HepG2 (cell line): ENCODE data around the gene RNFT2. TPM values are rescaled to one million over a fixed set of nuclear protein-coding genes. Genes with fewer than 3 reads are reported as not detected.

Source experiments
- ATAC-seq: fragments of 200-7000 bp; cut with Tn5 transposase; 3 replicates; pipeline ENCODE4 v1.9.1; 2020; ENCODE audit warnings: mild to moderate bottlenecking, moderate library complexity
- BruUV-seq: library from RNA; stranded (reverse); fragments of 400-500 nt; replicated peaks from 2 replicates; lab custom pipeline; 2021; lab: Mats Ljungman, UMichigan
- CTCF ChIA-PET: fragments of 300-600 bp; formaldehyde crosslinking; extraction: SDS; loops from one replicate; lab custom pipeline; 2021; ENCODE audit warnings: low total read pairs, inconsistent platforms, low intra/inter-chr PET ratio; lab: Yijun Ruan, JAX
- POLR2A ChIA-PET: fragments of 350-600 bp; sonication (Branson Sonifier 250); formaldehyde crosslinking; loops from one replicate; lab custom pipeline; 2020; ENCODE audit warnings: antibody characterized with exemption, inconsistent platforms; lab: Yijun Ruan, JAX
- DNase-seq: peaks from one replicate; pipeline ENCODE4 v3.0.0-alpha.2; 2015; ENCODE audit warnings: low spot score
- FAIRE-seq: peaks from 3 replicates; lab custom pipeline; 2011; peaks lifted over from hg19 to GRCh38; lab: Jason Lieb, UNC
- H2AFZ ChIP-seq: one replicate; pipeline ENCODE4 v1.6.1; 2011; ENCODE audit warnings: low read length, inconsistent platforms
- H3K27ac ChIP-seq: fragments of 300-600 bp; 3 replicates; pipeline ENCODE4 v1.8.0; 2011; ENCODE audit warnings: mixed run types, mild to moderate bottlenecking, mixed read lengths, low read length, inconsistent platforms; ENCODE audit not compliant: insufficient read depth; ENCODE audit errors: extremely low read length
- H3K27me3 ChIP-seq, 2 experiments: fragments of 200-600 bp in 1 of 2; 2 replicates in 1 of 2; 3 replicates in 1 of 2; pipeline versions ENCODE4 v1.6.0 to v1.8.0; 2011; ENCODE audit warnings: low read length in 2 of 2, mild to moderate bottlenecking in 2 of 2, moderate library complexity in 2 of 2, inconsistent platforms in 1 of 2; ENCODE audit not compliant: insufficient read depth in 2 of 2, control insufficient read depth in 1 of 2
- H3K36me3 ChIP-seq, 2 experiments: fragments of 200-600 bp in 1 of 2; replicated peaks in 1 of 2; 2 replicates in 1 of 2; 3 replicates in 1 of 2; pipeline versions ENCODE4 v1.5.1 to v1.8.0; 2011; ENCODE audit warnings: low read length in 2 of 2, inconsistent platforms in 1 of 2; ENCODE audit not compliant: insufficient read depth in 2 of 2, control insufficient read depth in 1 of 2
- H3K4me1 ChIP-seq: 2 replicates; pipeline ENCODE4 v1.5.1; 2012; ENCODE audit warnings: low read length, inconsistent platforms; ENCODE audit not compliant: insufficient read depth
- H3K4me2 ChIP-seq: 2 replicates; pipeline ENCODE4 v1.6.0; 2011; ENCODE audit warnings: low read depth, low read length, inconsistent platforms
- H3K4me3 ChIP-seq, 3 experiments: fragments of 200-600 bp in 1 of 3; sonication (generic), shearing (Covaris generic) in 1 of 3; replicated peaks in 1 of 3; 2 replicates each; pipeline ENCODE4 v1.5.1; 2011 to 2016; ENCODE audit warnings: low read length in 3 of 3, inconsistent platforms in 2 of 3, low read depth in 2 of 3, mild to moderate bottlenecking in 2 of 3, control low read depth in 1 of 3, mixed read lengths in 1 of 3; ENCODE audit not compliant: insufficient read depth in 1 of 3
- H3K79me2 ChIP-seq: one replicate; pipeline ENCODE4 v1.6.1; 2011; ENCODE audit warnings: low read length, inconsistent platforms; ENCODE audit not compliant: insufficient read depth
- H3K9ac ChIP-seq: 2 replicates; pipeline ENCODE4 v1.6.0; 2011; ENCODE audit warnings: mild to moderate bottlenecking, low read depth, low read length, inconsistent platforms; ENCODE audit not compliant: insufficient read depth
- H3K9me3 ChIP-seq: 2 replicates; pipeline ENCODE4 v1.5.1; 2012; ENCODE audit warnings: mild to moderate bottlenecking, low read length
- H4K20me1 ChIP-seq: 2 replicates; pipeline ENCODE4 v1.6.0; 2011; ENCODE audit warnings: inconsistent platforms, mild to moderate bottlenecking, low read length, moderate library complexity; ENCODE audit not compliant: insufficient read depth
- CHD2 ChIP-seq: IDR thresholded peaks from 2 replicates; pipeline ENCODE4 v1.6.1; 2011; ENCODE audit warnings: low read depth, low read length, improper control_type of control experiment
- EED ChIP-seq: sonication (generic); formaldehyde crosslinking; IDR thresholded peaks from 2 replicates; pipeline ENCODE4 v1.5.0; 2020; ENCODE audit warnings: mild to moderate bottlenecking, missing genetic modification reagents
- HOXD1 ChIP-seq: sonication (generic); formaldehyde crosslinking; IDR thresholded peaks from 2 replicates; pipeline ENCODE4 v1.5.0; 2020; ENCODE audit warnings: missing genetic modification reagents
- JUND ChIP-seq: sonication (generic); formaldehyde crosslinking; IDR thresholded peaks from 2 replicates; pipeline ENCODE4 v1.8.0; 2022; ENCODE audit warnings: mild to moderate bottlenecking, missing genetic modification reagents
- MIXL1 ChIP-seq: IDR thresholded peaks from 2 replicates; pipeline ENCODE4 v1.6.1; 2016
- ZNF337 ChIP-seq: sonication (generic); formaldehyde crosslinking; IDR thresholded peaks from 2 replicates; pipeline ENCODE4 v1.5.1; 2020; ENCODE audit warnings: missing genetic modification reagents, low read depth, mild to moderate bottlenecking, borderline replicate concordance
- WGBS: methylation state at CpG from one replicate; pipeline ENCODE4 v1.1.6; 2017; ENCODE audit warnings: low lambda C conversion rate; 5-methylcytosine and 5-hydroxymethylcytosine counted together
- in situ Hi-C: cut with HindIII; loops from 2 replicates; pipeline ENCODE4 v1.10.0; 2017; ENCODE audit warnings: low pct_unique_long_range_greater_than_20kb; ENCODE audit not compliant: extremely low pct_ligation_motif_present
- intact Hi-C: fragments of 100-400 bp; cut with micrococcal nuclease; formaldehyde crosslinking; loops from one replicate; pipeline ENCODE4 v1.10.0; 2022; ENCODE audit not compliant: unreplicated experiment
- polyA plus RNA-seq, 8 experiments: library from polyadenylated mRNA; depleted of rRNA in 3 of 8; stranded (reverse) in 7 of 8; unstranded in 1 of 8; fragments of >200 nt; fragmentation: Illumina TruSeq in 4 of 8; extraction: Trizol in 4 of 8; gene quantifications; 2 replicates each; pipeline versions ENCODE4 v1.2.1 to v1.2.3, GENCODE V29; 2011 to 2016; ENCODE audit warnings: low read depth in 4 of 8, missing spikeins in 1 of 8, mixed read lengths in 1 of 8; ENCODE audit not compliant: insufficient read depth in 1 of 8
- total RNA-seq, 5 experiments: library from RNA; depleted of rRNA; stranded (reverse); fragments of >200 nt; fragmentation: Illumina TruSeq; extraction: Trizol; gene quantifications; 2 replicates each; pipeline ENCODE4 v1.2.3, GENCODE V29; 2016; ENCODE audit warnings: low read depth in 1 of 5
- TF ChIP-seq, protein P1 (sequence below): sonication (generic); formaldehyde crosslinking; IDR thresholded peaks from 2 replicates; pipeline ENCODE4 v1.5.1; 2020; ENCODE audit warnings: missing genetic modification reagents, mild to moderate bottlenecking, borderline replicate concordance
- TF ChIP-seq, protein P2 (sequence below): sonication (generic); formaldehyde crosslinking; IDR thresholded peaks from 2 replicates; pipeline ENCODE4 v1.9.0; 2021; ENCODE audit warnings: missing genetic modification reagents, borderline replicate concordance
- TF ChIP-seq, protein P3 (sequence below), 2 experiments: fragments of 450-650 bp in 1 of 2; sonication (generic) in 1 of 2; formaldehyde crosslinking; IDR thresholded peaks; 2 replicates each; pipeline versions ENCODE4 v1.5.0 to v1.8.0; 2020 to 2022; ENCODE audit warnings: mild to moderate bottlenecking in 1 of 2, missing genetic modification reagents in 1 of 2
- TF ChIP-seq, protein P4 (sequence below): IDR thresholded peaks from 2 replicates; pipeline ENCODE4 v1.6.1; 2016; ENCODE audit warnings: low read depth, missing genetic modification reagents, missing compliant biosample characterization
- TF ChIP-seq, protein P5 (sequence below): sonication (generic); formaldehyde crosslinking; IDR thresholded peaks from 2 replicates; pipeline ENCODE4 v1.4.0; 2020; ENCODE audit warnings: mild to moderate bottlenecking, missing genetic modification reagents

RNFT2 gene
- total and polyA plus RNA-seq, 2 of the 13 experiments (the other 11 are each of a cell fraction or from before 2014, with no cell fraction given), result 3.3 to 8.3 TPM

DNA sequence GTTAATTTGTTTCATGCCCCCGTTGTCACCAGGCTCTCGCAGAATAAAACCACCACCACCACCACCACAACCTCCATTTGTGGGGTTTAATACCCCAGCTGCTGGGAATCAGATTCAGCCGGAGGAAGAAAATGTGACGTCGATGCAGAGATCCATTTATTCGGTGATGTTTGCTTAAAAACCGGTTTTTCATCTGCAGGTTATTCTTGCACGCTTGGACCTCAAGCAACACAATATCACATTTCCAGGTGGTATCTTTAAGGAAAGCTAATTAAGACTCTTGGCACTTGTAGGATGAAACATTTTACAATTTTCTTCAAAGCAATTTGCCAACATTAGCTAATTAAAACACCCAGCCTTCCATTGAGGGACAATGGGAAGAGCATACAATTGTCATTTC, 40.0 kb upstream of the RNFT2 start:
- DNase-seq, result no peak
- Histone ChIP-seq H3K27me3 (peaks cover 3 to 22% of the 10 kb centered on the region in 2 experiments; a peak in 4 of 5 replicates), H3K4me3 (no peak overlapping the region), H3K79me2 (no peaks in the 10 kb centered on the region), H3K4me1 (peaks cover 10% of the 10 kb centered on the region), H4K20me1 (no peaks in the 10 kb centered on the region), H3K4me2 (no peak overlapping the region), H3K36me3 (no peaks in the 10 kb centered on the region), H3K9me3 (no peaks in the 10 kb centered on the region), H2AFZ (no peak overlapping the region), H3K27ac (no peak overlapping the region), H3K9ac (no peak overlapping the region)
- no peak for FAIRE-seq
- POLR2A ChIA-PET, result no interaction called here
- CTCF ChIA-PET, result no interaction called here
- no TSS peak for BruUV-seq
- in situ Hi-C loops, result no loop called here
- ATAC-seq, result no peak
- intact Hi-C loops, result loop anchor here (10.0 kb wide), 1 partner anchor 703 kb away; no protein-coding TSS in a partner anchor
- 88% methylated on average over 8 of the region's 8 CpGs for WGBS
- TF ChIP-seq MIXL1 (CRISPR knock-in tag) (no peak), JUND (CRISPR knock-in tag) (no peak), EED (CRISPR knock-in tag) (no peak), CHD2 (no peak), HOXD1 (CRISPR knock-in tag) (no peak), ZNF337 (CRISPR knock-in tag) (no peak)
- TF ChIP-seq, protein P1, sequence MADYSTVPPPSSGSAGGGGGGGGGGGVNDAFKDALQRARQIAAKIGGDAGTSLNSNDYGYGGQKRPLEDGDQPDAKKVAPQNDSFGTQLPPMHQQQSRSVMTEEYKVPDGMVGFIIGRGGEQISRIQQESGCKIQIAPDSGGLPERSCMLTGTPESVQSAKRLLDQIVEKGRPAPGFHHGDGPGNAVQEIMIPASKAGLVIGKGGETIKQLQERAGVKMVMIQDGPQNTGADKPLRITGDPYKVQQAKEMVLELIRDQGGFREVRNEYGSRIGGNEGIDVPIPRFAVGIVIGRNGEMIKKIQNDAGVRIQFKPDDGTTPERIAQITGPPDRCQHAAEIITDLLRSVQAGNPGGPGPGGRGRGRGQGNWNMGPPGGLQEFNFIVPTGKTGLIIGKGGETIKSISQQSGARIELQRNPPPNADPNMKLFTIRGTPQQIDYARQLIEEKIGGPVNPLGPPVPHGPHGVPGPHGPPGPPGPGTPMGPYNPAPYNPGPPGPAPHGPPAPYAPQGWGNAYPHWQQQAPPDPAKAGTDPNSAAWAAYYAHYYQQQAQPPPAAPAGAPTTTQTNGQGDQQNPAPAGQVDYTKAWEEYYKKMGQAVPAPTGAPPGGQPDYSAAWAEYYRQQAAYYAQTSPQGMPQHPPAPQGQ, result no peak
- TF ChIP-seq, protein P2, sequence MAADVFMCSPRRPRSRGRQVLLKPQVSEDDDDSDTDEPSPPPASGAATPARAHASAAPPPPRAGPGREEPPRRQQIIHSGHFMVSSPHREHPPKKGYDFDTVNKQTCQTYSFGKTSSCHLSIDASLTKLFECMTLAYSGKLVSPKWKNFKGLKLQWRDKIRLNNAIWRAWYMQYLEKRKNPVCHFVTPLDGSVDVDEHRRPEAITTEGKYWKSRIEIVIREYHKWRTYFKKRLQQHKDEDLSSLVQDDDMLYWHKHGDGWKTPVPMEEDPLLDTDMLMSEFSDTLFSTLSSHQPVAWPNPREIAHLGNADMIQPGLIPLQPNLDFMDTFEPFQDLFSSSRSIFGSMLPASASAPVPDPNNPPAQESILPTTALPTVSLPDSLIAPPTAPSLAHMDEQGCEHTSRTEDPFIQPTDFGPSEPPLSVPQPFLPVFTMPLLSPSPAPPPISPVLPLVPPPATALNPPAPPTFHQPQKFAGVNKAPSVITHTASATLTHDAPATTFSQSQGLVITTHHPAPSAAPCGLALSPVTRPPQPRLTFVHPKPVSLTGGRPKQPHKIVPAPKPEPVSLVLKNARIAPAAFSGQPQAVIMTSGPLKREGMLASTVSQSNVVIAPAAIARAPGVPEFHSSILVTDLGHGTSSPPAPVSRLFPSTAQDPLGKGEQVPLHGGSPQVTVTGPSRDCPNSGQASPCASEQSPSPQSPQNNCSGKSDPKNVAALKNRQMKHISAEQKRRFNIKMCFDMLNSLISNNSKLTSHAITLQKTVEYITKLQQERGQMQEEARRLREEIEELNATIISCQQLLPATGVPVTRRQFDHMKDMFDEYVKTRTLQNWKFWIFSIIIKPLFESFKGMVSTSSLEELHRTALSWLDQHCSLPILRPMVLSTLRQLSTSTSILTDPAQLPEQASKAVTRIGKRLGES (CRISPR knock-in tag), result no peak
- TF ChIP-seq, protein P3, sequence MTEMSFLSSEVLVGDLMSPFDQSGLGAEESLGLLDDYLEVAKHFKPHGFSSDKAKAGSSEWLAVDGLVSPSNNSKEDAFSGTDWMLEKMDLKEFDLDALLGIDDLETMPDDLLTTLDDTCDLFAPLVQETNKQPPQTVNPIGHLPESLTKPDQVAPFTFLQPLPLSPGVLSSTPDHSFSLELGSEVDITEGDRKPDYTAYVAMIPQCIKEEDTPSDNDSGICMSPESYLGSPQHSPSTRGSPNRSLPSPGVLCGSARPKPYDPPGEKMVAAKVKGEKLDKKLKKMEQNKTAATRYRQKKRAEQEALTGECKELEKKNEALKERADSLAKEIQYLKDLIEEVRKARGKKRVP (CRISPR knock-in tag; IDR thresholded peaks at IDR 0.05), result no peak
- TF ChIP-seq, protein P4, sequence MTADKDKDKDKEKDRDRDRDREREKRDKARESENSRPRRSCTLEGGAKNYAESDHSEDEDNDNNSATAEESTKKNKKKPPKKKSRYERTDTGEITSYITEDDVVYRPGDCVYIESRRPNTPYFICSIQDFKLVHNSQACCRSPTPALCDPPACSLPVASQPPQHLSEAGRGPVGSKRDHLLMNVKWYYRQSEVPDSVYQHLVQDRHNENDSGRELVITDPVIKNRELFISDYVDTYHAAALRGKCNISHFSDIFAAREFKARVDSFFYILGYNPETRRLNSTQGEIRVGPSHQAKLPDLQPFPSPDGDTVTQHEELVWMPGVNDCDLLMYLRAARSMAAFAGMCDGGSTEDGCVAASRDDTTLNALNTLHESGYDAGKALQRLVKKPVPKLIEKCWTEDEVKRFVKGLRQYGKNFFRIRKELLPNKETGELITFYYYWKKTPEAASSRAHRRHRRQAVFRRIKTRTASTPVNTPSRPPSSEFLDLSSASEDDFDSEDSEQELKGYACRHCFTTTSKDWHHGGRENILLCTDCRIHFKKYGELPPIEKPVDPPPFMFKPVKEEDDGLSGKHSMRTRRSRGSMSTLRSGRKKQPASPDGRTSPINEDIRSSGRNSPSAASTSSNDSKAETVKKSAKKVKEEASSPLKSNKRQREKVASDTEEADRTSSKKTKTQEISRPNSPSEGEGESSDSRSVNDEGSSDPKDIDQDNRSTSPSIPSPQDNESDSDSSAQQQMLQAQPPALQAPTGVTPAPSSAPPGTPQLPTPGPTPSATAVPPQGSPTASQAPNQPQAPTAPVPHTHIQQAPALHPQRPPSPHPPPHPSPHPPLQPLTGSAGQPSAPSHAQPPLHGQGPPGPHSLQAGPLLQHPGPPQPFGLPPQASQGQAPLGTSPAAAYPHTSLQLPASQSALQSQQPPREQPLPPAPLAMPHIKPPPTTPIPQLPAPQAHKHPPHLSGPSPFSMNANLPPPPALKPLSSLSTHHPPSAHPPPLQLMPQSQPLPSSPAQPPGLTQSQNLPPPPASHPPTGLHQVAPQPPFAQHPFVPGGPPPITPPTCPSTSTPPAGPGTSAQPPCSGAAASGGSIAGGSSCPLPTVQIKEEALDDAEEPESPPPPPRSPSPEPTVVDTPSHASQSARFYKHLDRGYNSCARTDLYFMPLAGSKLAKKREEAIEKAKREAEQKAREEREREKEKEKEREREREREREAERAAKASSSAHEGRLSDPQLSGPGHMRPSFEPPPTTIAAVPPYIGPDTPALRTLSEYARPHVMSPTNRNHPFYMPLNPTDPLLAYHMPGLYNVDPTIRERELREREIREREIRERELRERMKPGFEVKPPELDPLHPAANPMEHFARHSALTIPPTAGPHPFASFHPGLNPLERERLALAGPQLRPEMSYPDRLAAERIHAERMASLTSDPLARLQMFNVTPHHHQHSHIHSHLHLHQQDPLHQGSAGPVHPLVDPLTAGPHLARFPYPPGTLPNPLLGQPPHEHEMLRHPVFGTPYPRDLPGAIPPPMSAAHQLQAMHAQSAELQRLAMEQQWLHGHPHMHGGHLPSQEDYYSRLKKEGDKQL (CRISPR knock-in tag), result no peak
- TF ChIP-seq, protein P5, sequence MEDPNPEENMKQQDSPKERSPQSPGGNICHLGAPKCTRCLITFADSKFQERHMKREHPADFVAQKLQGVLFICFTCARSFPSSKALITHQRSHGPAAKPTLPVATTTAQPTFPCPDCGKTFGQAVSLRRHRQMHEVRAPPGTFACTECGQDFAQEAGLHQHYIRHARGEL (CRISPR knock-in tag), result no peak
